Measurements from ENCODE around the gene DOCK1. TPM values are rescaled to one million over a fixed set of nuclear protein-coding genes. Genes with fewer than 3 reads are reported as not detected.

Gene DOCK1
- total RNA-seq, 4 donors from 2014 or later, result 50.8 to 59.0 (median 53.6) TPM

DNA sequence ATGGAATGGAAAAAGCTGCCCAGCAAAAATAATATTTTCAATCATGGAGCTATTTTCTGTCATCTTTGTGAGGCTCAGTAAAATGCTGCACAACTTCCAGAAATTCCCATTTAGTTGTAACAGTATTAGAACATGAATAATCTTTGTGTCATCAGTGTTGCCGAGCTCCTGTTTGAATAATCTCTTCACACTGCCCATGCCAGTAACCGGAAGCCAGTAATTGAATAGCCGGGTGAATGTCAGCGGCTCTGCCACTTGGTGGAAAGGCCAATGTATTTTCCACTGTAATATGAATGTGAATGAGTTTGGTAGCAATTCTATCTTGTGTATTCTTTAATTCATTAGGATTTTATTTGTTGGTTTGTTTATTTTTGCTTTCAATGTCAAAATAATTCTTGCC, 463.7 kb downstream of the DOCK1 start:
- 76 to 86% methylated on average over 3 to 4 of the region's 4 CpGs for WGBS, 2 donors (ENCODE audit: low coverage in 1 of 2)
- H3K4me1 ChIP-seq, result no peaks in the 10 kb centered on the region
- H3K36me3 ChIP-seq, result peaks cover 0 to 52% of the 10 kb centered on the region in 2 donors
- no peaks in the 10 kb centered on the region for H3K9me3 ChIP-seq
- ATAC-seq, result no peak
- TF ChIP-seq POLR2A (IDR thresholded peaks at IDR 0.05), result no peak
- TF ChIP-seq, protein P1, sequence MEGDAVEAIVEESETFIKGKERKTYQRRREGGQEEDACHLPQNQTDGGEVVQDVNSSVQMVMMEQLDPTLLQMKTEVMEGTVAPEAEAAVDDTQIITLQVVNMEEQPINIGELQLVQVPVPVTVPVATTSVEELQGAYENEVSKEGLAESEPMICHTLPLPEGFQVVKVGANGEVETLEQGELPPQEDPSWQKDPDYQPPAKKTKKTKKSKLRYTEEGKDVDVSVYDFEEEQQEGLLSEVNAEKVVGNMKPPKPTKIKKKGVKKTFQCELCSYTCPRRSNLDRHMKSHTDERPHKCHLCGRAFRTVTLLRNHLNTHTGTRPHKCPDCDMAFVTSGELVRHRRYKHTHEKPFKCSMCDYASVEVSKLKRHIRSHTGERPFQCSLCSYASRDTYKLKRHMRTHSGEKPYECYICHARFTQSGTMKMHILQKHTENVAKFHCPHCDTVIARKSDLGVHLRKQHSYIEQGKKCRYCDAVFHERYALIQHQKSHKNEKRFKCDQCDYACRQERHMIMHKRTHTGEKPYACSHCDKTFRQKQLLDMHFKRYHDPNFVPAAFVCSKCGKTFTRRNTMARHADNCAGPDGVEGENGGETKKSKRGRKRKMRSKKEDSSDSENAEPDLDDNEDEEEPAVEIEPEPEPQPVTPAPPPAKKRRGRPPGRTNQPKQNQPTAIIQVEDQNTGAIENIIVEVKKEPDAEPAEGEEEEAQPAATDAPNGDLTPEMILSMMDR (IDR thresholded peaks at IDR 0.05), result no peak
- no peak for TF ChIP-seq POLR2AphosphoS5 (IDR thresholded peaks at IDR 0.05)
- no peak for TF ChIP-seq EP300 (IDR thresholded peaks at IDR 0.05)
- no peak overlapping the region for H3K4me3 ChIP-seq
- H3K27ac ChIP-seq, result no peak overlapping the region
- no peaks in the 10 kb centered on the region for H3K27me3 ChIP-seq

DNA sequence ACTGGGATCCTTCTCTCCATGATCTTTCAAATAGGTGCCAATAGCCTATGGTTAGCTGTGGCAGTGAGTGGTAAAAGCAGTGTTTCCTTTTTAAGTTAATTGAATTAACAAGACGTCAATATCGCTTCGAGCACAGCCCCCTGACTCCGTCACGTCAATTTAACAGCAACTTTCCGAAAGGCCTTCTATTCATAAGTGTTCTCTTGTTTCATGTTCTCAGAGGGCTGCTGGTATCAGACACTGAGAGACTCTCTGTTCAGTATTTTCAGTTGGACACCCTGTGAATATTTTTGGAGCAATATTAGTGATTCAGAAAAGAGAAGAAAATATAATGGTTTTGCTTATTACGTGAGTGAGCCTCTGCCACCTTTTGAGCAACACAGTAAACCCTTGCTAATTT, 465.4 kb downstream of the DOCK1 start:
- Histone ChIP-seq H3K4me3 (no peak overlapping the region), H3K9me3 (no peaks in the 10 kb centered on the region), H3K36me3 (peaks cover 0 to 61% of the 10 kb centered on the region in 2 donors), H3K4me1 (no peaks in the 10 kb centered on the region), H3K27me3 (no peaks in the 10 kb centered on the region), H3K27ac (no peak overlapping the region)
- 71 to 79% methylated on average over 7 of the region's 7 CpGs for WGBS, 2 donors (ENCODE audit: low coverage in 1 of 2)
- TF ChIP-seq, protein P1 (IDR thresholded peaks at IDR 0.05), result no peak
- TF ChIP-seq POLR2AphosphoS5 (IDR thresholded peaks at IDR 0.05), result no peak
- TF ChIP-seq POLR2A (IDR thresholded peaks at IDR 0.05), result no peak
- no peak for TF ChIP-seq EP300 (IDR thresholded peaks at IDR 0.05)
- ATAC-seq, result no peak

DNA sequence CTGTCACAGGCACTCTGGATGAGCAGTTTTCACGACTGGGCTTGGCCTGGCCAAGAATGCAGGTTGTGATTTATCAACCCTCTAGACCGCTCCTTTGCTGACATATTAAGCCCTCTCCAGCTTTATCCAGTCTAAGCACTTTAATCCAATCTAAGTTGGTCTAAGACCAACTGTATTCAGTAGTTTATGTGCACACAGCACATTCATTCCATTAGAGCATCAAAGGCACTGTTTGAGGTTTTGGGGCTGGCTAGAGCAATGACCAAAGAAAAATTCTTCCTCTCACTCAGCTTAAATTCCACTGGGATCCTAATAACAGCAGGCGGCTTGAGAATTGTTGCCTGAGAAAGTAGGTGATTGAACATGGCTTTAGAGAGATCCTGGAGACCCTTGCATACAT, 467.1 kb downstream of the DOCK1 start:
- Histone ChIP-seq H3K36me3 (peaks cover 0 to 59% of the 10 kb centered on the region in 2 donors), H3K4me3 (no peak overlapping the region), H3K27ac (no peak overlapping the region), H3K9me3 (no peaks in the 10 kb centered on the region), H3K4me1 (no peaks in the 10 kb centered on the region), H3K27me3 (no peaks in the 10 kb centered on the region)
- TF ChIP-seq, protein P1 (IDR thresholded peaks at IDR 0.05), result no peak
- TF ChIP-seq POLR2A (IDR thresholded peaks at IDR 0.05) (no peak), POLR2AphosphoS5 (IDR thresholded peaks at IDR 0.05) (no peak), EP300 (IDR thresholded peaks at IDR 0.05) (no peak)
- no peak for ATAC-seq
- 73% methylated on average over 2 of the region's 3 CpGs; no CpG with 5 or more reads in 1 of the 2 donors for WGBS, 2 donors (ENCODE audit: low coverage in 1 of 2)

DNA sequence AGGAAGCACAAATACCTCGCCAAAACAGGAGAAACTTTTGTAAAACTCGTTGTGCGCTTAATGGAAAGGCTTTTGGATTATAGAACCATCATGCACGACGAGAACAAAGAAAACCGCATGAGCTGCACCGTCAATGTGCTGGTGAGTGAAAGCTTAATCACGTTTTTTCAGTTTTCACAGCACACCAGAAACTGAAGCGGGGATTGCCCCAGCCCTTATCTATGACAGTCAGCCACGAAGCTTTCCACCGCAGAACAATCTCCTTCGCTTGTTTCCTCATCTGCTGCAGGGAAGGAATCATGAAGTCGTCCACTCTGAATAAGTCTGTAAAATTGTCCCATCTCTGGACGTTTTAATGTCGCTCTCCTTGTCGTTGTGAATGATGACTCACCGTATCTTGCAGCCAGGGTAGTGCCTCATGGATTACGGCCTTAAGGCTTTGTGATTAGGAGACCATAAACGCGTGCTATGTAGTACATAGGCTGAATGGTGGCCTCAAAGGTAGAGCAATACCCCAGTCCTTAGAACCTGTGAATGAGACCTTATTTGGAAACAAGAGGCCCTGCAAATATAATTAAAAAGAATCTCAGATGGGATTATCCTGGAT, 468.9 kb downstream of the DOCK1 start:
- 84 to 93% methylated on average over 19 to 20 of the region's 20 CpGs for WGBS, 2 donors (ENCODE audit: low coverage in 1 of 2)
- Histone ChIP-seq H3K4me3 (no peak overlapping the region), H3K36me3 (peaks cover 0 to 46% of the 10 kb centered on the region in 2 donors), H3K9me3 (no peaks in the 10 kb centered on the region), H3K27me3 (no peaks in the 10 kb centered on the region), H3K4me1 (no peaks in the 10 kb centered on the region), H3K27ac (no peak overlapping the region)
- ATAC-seq, result no peak
- TF ChIP-seq, protein P1 (IDR thresholded peaks at IDR 0.05), result no peak
- TF ChIP-seq POLR2A (IDR thresholded peaks at IDR 0.05) (no peak), POLR2AphosphoS5 (IDR thresholded peaks at IDR 0.05) (no peak), EP300 (IDR thresholded peaks at IDR 0.05) (no peak)

DNA sequence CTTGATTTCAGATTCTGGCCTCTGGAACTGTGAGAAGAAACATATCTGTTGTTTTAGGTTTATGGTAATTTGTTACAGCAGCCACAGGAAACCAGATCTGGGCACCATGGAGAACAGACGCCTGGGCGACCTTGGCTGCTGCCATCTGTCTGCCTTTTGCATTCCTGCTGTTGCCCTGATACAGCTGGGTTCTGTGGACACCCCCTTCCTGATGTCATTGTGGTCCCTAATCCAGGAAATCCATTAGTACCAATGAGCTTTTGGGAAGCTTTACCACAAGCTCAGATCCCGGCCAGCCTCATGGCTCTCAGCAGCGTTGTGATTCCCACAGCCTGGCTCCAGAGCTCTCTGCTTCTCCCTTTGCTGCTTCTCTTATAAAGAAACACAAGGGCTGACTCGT, 469.7 kb downstream of the DOCK1 start:
- ATAC-seq, result no peak
- TF ChIP-seq, protein P1 (IDR thresholded peaks at IDR 0.05), result no peak
- TF ChIP-seq POLR2AphosphoS5 (IDR thresholded peaks at IDR 0.05), result no peak
- no peak for TF ChIP-seq EP300 (IDR thresholded peaks at IDR 0.05)
- TF ChIP-seq POLR2A (IDR thresholded peaks at IDR 0.05), result no peak
- Histone ChIP-seq H3K27me3 (no peaks in the 10 kb centered on the region), H3K36me3 (peaks cover 0 to 39% of the 10 kb centered on the region in 2 donors), H3K4me3 (no peak overlapping the region), H3K4me1 (no peaks in the 10 kb centered on the region), H3K27ac (no peak overlapping the region), H3K9me3 (no peaks in the 10 kb centered on the region)
- WGBS, 2 donors (ENCODE audit: low coverage in 1 of 2), result 93 to 100% methylated on average over 1 to 4 of the region's 5 CpGs
